IPS DF 6.9 (cell line): Measurements from ENCODE around the gene WWOX.

Experiments
- DNase-seq: peaks from one replicate; pipeline ENCODE4 v3.0.0-alpha.2; 2013; ENCODE audit warnings: low read depth, low spot score
- H3K27ac ChIP-seq: one replicate; pipeline ENCODE4 v1.5.1; 2013; ENCODE audit warnings: low read length, control low read depth
- H3K27me3 ChIP-seq: 2 replicates; pipeline ENCODE4 v1.6.1; 2013; ENCODE audit warnings: mild to moderate bottlenecking, low read length; ENCODE audit not compliant: control insufficient read depth, insufficient read depth
- H3K36me3 ChIP-seq: 2 replicates; pipeline ENCODE4 v1.6.1; 2013; ENCODE audit warnings: low read length; ENCODE audit not compliant: control insufficient read depth, insufficient read depth
- H3K4me1 ChIP-seq: 2 replicates; pipeline ENCODE4 v1.6.1; 2013; ENCODE audit warnings: low read length; ENCODE audit not compliant: control insufficient read depth, insufficient read depth
- H3K4me3 ChIP-seq: 2 replicates; pipeline ENCODE4 v1.5.1; 2013; ENCODE audit warnings: mild to moderate bottlenecking, low read length
- H3K9me3 ChIP-seq: 2 replicates; pipeline ENCODE4 v1.6.1; 2013; ENCODE audit warnings: low read length, inconsistent platforms; ENCODE audit not compliant: control insufficient read depth, insufficient read depth
- WGBS: extraction: QIAGEN DNeasy Blood & Tissue Kit; methylation state at CpG from one replicate; pipeline ENCODE4 v1.1.7; 2013; ENCODE audit warnings: mixed read lengths, missing lambda C conversion rate; ENCODE audit not compliant: insufficient read length, insufficient coverage; 5-methylcytosine and 5-hydroxymethylcytosine counted together

Gene WWOX

DNA sequence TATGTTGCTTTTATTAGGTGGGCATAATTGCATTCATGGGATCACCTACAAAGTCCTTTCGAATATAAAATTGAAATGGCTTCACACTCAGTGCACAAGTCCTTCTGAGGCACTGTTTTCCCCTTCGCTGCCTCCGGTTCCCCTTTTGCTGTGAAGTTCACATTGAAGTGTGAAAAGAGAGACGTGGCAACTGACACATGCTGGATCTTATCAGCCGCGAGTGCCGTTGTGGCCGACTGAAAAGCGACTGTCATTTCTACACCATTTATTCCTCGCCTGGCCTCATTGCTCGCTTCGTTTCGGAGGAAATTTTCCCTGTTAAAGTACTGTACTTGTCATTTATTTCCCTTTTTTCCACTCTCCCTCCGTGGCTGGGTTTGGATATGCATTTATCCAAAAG is 1077.6 kb downstream of the WWOX start:
- Histone ChIP-seq H3K4me3 (no peak overlapping the region), H3K27me3 (no peaks in the 10 kb centered on the region), H3K27ac (no peak overlapping the region), H3K4me1 (no peaks in the 10 kb centered on the region), H3K36me3 (no peaks in the 10 kb centered on the region), H3K9me3 (no peaks in the 10 kb centered on the region)
- WGBS, result no CpG with 5 or more reads among the region's 14 CpGs
- DNase-seq, result no peak

DNA sequence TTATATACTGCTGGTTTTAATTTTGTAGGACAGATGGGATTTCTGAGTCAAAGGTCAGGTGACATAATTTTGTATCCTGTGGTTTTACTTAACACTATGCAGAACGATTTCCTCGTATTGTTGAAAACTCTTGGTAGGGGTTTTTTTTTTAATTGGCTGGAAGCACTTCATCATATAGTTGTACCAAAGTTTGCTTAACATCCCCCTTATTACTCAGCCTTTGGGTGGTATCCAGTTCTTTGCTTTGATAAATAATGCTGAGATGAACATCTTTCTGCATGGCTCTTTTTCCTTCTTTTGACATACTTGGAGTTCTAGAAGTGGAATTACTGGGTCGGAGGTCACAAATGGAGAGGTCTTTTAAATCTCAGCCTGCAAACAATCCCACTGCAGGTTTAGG is 1082.0 kb downstream of the WWOX start:
- H3K36me3 ChIP-seq, result no peaks in the 10 kb centered on the region
- no CpG with 5 or more reads among the region's 3 CpGs for WGBS
- no peaks in the 10 kb centered on the region for H3K4me1 ChIP-seq
- no peaks in the 10 kb centered on the region for H3K27me3 ChIP-seq
- no peak for DNase-seq
- no peak overlapping the region for H3K4me3 ChIP-seq
- no peaks in the 10 kb centered on the region for H3K9me3 ChIP-seq
- no peak overlapping the region for H3K27ac ChIP-seq

DNA sequence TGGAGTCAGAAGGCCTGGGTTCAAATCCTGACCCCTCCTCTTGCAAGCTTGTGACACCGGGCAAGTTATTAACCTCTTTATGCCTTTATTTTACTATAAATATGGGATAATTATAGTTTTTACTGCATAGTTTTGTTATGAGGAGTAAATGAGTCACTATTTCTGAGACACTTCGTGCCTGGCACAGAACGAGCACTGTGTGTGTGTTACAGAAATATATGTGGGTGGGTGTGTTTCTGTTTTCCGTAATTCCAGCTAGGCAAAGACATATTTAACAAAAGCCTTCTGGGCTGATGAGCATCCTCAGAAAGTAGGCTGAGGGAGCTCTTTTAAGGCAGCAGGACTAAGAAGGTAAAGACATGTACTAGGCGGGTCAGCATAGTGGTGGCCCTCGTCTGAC is 1083.2 kb downstream of the WWOX start:
- Histone ChIP-seq H3K9me3 (no peaks in the 10 kb centered on the region), H3K27ac (no peak overlapping the region), H3K4me1 (no peaks in the 10 kb centered on the region), H3K27me3 (no peaks in the 10 kb centered on the region), H3K4me3 (no peak overlapping the region), H3K36me3 (no peaks in the 10 kb centered on the region)
- no peak for DNase-seq
- WGBS, result no CpG with 5 or more reads among the region's 6 CpGs

DNA sequence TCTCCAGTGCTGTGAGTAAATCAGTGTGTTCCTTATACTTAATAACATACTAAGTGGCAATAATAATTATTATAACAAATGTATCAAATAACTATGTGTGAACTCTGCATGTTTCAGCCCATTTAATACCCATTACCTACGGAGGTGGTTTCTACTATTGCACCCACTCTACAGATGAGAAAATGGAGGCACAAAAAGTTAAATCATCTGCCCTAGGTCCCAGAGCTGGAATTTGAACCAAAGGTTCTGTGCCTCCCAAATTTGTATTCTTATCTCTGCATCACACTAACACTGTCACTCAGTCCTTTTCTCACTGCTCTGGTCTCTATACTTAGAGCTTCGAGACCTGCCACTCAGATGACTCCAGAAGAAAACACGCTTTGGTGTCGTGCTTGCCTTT is 1084.1 kb downstream of the WWOX start:
- H3K27me3 ChIP-seq, result no peaks in the 10 kb centered on the region
- no peaks in the 10 kb centered on the region for H3K36me3 ChIP-seq
- peaks cover 1% of the 10 kb centered on the region; the same call in 1 of the 2 replicates for H3K4me1 ChIP-seq
- DNase-seq, result no peak
- H3K9me3 ChIP-seq, result no peaks in the 10 kb centered on the region
- no peak overlapping the region for H3K4me3 ChIP-seq
- no peak overlapping the region for H3K27ac ChIP-seq
- no CpG with 5 or more reads among the region's 4 CpGs for WGBS

DNA sequence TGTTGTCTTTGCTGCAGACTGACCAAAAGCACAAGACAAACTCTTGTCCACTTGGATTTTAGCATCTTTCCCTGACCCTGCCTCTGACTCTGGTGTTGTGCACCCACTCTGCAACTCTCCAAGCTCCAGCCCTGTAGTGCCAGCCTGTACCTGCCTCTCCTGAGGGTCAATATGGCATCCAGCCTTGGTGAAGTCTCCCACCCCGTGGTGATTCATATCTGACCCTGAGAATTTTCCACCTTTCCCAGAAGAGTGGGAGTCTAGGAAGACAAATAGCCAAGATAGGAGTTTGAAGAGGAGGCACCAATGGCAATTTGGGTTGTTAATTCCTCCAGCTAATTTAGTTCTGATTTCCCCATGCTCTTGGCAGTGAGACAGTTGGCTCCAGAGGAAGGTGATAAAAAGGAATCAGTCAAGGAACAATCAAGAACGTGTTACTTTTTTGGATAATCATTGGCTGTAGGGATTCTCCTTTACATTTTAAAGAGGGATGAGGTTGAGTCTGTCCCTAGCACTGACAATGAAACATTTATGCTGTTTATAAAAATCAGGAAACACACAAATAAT is 1085.1 kb downstream of the WWOX start:
- DNase-seq, result no peak
- Histone ChIP-seq H3K4me3 (no peak overlapping the region), H3K27me3 (no peaks in the 10 kb centered on the region)

DNA sequence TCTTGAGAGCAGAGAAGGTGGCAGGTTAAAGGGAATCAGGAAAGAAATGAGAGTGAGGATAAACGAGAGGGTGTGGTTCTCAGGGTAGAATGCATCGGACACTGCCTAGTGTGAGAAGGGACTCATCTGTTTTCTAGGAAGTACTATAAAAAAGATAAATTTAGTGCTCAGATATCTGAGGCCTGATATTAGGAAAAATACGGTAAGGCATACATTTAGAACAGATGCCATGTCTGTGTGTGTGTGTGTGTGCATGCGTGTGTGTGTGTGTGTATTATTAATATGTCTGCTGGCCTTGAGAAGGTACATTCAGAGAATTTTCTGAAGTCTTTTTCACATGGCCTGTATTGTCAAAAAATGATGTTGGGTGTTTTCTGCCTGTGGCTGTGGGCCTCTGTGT is 1086.3 kb downstream of the WWOX start:
- no peaks in the 10 kb centered on the region for H3K27me3 ChIP-seq
- H3K4me1 ChIP-seq, result peaks cover 2% of the 10 kb centered on the region; the same call in 1 of the 2 replicates
- DNase-seq, result no peak
- no peaks in the 10 kb centered on the region for H3K36me3 ChIP-seq
- WGBS, result no CpG with 5 or more reads among the region's 4 CpGs
- H3K27ac ChIP-seq, result no peak overlapping the region
- H3K9me3 ChIP-seq, result no peaks in the 10 kb centered on the region
- no peak overlapping the region for H3K4me3 ChIP-seq

More for the DNA sequence above, 1085.1 kb downstream of the WWOX start:
- H3K9me3 ChIP-seq, result no peaks in the 10 kb centered on the region
- H3K4me1 ChIP-seq, result peaks cover 2% of the 10 kb centered on the region; the same call in 1 of the 2 replicates
- H3K36me3 ChIP-seq, result no peaks in the 10 kb centered on the region
- WGBS, result no CpG with 5 or more reads among the region's 2 CpGs
- H3K27ac ChIP-seq, result no peak overlapping the region

DNA sequence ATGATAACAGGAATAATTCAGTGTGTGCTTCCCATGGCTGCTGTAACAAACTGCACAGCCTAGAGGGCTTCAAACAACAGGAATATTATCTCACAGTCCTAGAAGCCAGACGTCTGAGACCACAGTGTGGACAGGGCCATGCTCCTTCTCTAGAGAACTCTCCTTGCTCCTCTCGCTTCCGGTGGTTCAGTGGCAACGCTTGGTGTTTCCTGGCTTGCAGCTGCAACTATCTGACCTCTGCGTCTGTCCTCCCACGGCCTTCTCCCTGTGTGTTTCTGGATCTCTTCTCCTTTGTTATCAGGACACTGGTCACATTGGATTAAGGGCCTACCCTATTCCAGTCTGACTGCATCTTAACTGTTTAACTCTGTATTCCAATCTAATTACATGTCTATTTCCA is 1086.7 kb downstream of the WWOX start:
- Histone ChIP-seq H3K27ac (no peak overlapping the region), H3K36me3 (no peaks in the 10 kb centered on the region), H3K4me3 (no peak overlapping the region), H3K4me1 (peaks cover 2% of the 10 kb centered on the region; the same call in 1 of the 2 replicates), H3K9me3 (no peaks in the 10 kb centered on the region), H3K27me3 (no peaks in the 10 kb centered on the region)
- DNase-seq, result no peak
- no CpG with 5 or more reads among the region's 6 CpGs for WGBS

DNA sequence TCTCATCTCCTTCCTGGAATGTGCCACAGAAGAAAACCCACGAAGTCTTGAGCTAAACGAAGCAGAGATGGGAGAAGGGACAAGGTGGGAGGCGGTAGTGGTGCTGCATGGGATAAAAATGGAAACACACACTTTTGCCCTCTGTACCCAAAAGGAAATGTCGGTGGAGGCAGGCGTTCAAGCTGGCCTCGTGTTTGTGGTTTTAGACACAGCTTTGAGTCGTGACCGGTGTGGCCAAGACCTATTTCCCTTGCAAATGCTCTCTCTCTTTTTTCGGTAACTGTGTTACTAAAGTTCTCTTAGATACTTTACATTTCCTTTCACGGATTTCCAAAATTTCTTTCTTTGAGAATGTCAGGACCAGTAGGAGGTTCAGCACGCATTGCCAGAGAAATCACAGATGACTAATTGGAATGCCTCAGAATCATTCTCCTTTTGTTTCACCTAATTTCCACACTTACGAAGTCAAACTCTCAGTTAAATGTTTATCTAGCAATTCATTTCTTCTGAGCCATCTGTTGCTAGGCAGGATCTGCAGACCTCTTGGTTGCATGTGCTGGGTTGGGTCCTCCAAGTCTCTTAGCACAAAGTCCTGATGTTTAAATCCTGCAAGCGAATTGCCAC is 1088.8 kb downstream of the WWOX start:
- no peaks in the 10 kb centered on the region for H3K27me3 ChIP-seq
- no peaks in the 10 kb centered on the region for H3K9me3 ChIP-seq
- H3K36me3 ChIP-seq, result no peaks in the 10 kb centered on the region
- DNase-seq, result no peak
- no peak overlapping the region for H3K4me3 ChIP-seq
- peaks cover 2% of the 10 kb centered on the region; the same call in 1 of the 2 replicates for H3K4me1 ChIP-seq
- no peak overlapping the region for H3K27ac ChIP-seq
- no CpG with 5 or more reads among the region's 13 CpGs for WGBS

DNA sequence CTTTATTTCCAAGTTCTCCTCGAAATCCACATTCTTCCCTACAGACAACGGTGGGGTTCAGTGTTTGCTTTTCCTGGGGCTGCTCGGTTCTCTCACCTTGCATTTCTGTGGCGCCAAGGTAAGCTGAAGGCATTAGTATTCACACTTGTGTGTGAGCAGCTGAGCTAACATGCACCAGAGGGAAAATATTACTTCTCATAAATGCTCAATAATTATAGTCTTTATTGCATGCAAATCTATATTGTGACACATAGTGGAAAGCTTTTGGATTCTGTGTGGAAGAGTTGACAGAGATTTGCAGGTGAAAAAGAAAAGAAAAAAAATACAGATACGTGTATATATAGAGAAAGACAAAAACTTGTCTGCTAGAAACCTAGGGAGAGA is 1089.3 kb downstream of the WWOX start:
- no peaks in the 10 kb centered on the region for H3K27me3 ChIP-seq
- no peaks in the 10 kb centered on the region for H3K36me3 ChIP-seq
- H3K9me3 ChIP-seq, result no peaks in the 10 kb centered on the region
- no peak for DNase-seq
- WGBS, result no CpG with 5 or more reads among the region's 5 CpGs
- H3K4me3 ChIP-seq, result no peak overlapping the region
- H3K27ac ChIP-seq, result no peak overlapping the region
- H3K4me1 ChIP-seq, result peaks cover 2% of the 10 kb centered on the region; the same call in 1 of the 2 replicates

DNA sequence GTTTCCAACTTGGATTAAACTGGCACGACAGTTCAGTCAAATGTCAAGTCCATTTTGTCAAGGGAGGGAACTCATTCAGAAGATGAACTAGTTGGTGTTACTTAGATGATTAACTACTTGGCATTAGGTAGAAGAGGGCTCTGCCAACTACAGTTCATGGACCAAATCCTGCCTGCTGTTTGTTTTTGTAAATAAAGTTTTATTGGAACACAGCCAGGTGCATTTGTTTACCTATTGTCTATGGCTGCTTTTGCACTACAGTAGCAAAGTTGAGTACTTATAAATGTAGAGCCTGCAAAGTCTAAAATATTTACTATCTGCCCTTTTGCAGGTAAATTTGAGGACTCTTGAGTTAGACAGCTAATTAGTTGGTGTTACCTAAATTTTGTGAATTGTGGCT is 1091.1 kb downstream of the WWOX start:
- Histone ChIP-seq H3K36me3 (no peaks in the 10 kb centered on the region), H3K4me3 (no peak overlapping the region), H3K27me3 (no peaks in the 10 kb centered on the region), H3K4me1 (peaks cover 2% of the 10 kb centered on the region; the same call in 1 of the 2 replicates), H3K27ac (no peak overlapping the region), H3K9me3 (no peaks in the 10 kb centered on the region)
- no peak for DNase-seq
- no CpG with 5 or more reads among the region's 1 CpG for WGBS

DNA sequence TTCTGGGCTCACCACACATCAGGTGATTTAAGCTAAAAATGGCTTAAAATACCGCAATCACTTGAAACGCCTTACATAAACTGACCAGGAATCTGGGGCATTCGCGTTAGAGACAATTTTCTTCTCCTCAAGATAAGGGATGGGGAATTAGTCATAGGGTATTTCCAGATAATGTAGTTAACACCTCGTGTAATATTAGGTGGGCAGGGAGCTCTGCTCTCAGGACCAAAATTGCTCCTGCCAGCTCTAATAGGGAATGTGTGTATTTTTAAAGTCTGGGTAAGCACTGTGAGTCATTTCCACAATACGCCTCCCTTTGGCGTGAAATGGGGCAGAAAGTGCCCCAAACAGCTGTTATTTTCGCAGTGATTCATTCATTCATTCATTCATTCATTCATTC is 1092.5 kb downstream of the WWOX start:
- Histone ChIP-seq H3K27ac (no peak overlapping the region), H3K9me3 (no peaks in the 10 kb centered on the region), H3K27me3 (no peaks in the 10 kb centered on the region), H3K4me1 (peaks cover 2% of the 10 kb centered on the region; the same call in 1 of the 2 replicates), H3K4me3 (no peak overlapping the region), H3K36me3 (no peaks in the 10 kb centered on the region)
- WGBS, result no CpG with 5 or more reads among the region's 8 CpGs
- DNase-seq, result no peak
